Effector memory CD8-positive, alpha-beta T cell (primary cell): ENCODE results near the gene ARFGAP1.

Experiments used
- ATAC-seq: fragments of 150-1000 bp; cut with Tn5 transposase; replicated peaks from 2 replicates; pipeline ENCODE4 v1.10.0; 2021; ENCODE audit warnings: mild to moderate bottlenecking, moderate library complexity
- DNase-seq, 3 experiments: peaks; one replicate each; pipeline ENCODE4 v3.0.0; 2021
- H3K27ac Mint-ChIP-seq, 2 donors: one replicate each; pipeline ENCODE4 v1.8.0; 2022; ENCODE audit warnings: mild to moderate bottlenecking in 2 of 2, mixed read lengths in 2 of 2, moderate library complexity in 2 of 2
- H3K27me3 Mint-ChIP-seq, 2 donors: one replicate each; pipeline ENCODE4 v1.8.0; 2022; ENCODE audit warnings: mixed read lengths in 2 of 2
- H3K36me3 Mint-ChIP-seq: one replicate; pipeline ENCODE4 v1.8.0; 2022; ENCODE audit warnings: mild to moderate bottlenecking, moderate library complexity, mixed read lengths; ENCODE audit not compliant: insufficient read depth
- H3K4me1 Mint-ChIP-seq, 2 donors: one replicate each; pipeline ENCODE4 v1.8.0; 2022; ENCODE audit warnings: low read depth in 2 of 2, mixed read lengths in 2 of 2
- H3K4me3 Mint-ChIP-seq, 2 donors: one replicate each; pipeline ENCODE4 v1.8.0; 2022; ENCODE audit warnings: mild to moderate bottlenecking in 2 of 2, mixed read lengths in 2 of 2, moderate library complexity in 2 of 2
- H3K9me3 Mint-ChIP-seq, 2 donors: one replicate each; pipeline ENCODE4 v1.8.0; 2022; ENCODE audit warnings: mixed read lengths in 2 of 2

Gene ARFGAP1

DNA sequence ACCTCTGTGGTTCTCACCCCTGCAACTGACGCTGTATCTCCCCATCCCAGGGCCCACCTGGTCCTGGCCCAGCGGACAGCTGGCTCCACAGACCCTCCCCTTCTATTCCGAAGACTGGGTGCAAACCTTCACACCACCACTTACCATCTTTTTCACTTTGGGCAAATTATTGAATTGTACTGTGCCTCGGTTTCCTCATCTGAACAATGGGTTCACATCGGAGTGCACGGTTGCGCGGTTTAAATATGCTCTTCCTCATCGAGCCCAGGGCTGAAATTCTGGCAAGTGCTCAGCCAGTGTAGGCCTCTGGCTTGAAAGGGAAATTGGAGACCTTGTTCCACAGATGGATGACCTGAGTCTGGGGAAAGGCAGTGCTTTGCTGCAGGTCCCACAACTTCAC is 2.9 kb upstream of the ARFGAP1 start:
- peaks cover 14 to 24% of the 10 kb centered on the region in 2 donors for H3K27me3 Mint-ChIP-seq
- no peak overlapping the region for H3K4me3 Mint-ChIP-seq
- H3K36me3 Mint-ChIP-seq, result peaks cover 4% of the 10 kb centered on the region
- peaks cover 13 to 20% of the 10 kb centered on the region in 2 donors for H3K4me1 Mint-ChIP-seq
- H3K27ac Mint-ChIP-seq, result no peak overlapping the region
- ATAC-seq, result no peak
- DNase-seq, result no peak
- H3K9me3 Mint-ChIP-seq, result no peaks in the 10 kb centered on the region

DNA sequence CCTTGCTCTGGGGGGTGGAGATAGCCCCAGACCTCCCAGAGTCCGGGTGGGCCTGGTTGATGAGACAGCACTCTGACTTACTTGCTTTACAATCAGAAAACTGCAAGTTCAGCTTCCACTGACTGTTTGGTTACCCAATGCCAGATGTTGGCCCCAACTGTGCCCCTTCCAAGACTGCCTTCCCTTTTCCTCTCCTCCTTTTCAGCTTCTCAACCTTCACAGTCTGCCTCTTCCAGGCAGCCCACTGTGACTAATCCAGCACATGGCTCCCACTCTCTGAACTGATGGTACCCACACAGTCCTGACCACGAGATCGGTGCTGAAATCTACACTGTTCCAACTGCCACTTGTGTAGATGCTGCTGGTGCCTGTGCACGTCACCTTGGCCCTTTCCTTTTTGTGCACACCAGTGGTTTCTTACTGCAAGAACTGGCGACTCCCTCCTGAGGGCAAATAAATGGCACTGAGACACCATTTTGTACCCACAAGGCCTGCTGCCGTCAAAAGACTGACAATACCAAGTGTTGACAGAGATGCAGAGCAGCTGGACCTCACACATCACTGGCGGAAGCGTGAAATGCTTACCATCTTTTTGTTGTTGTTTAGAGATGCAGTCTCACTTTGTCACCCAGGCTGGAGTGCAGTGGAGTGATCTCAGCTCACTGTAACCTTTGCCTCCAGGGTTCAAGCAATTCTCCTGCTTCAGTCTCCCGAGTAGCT is 1.8 kb upstream of the ARFGAP1 start:
- DNase-seq, result no peak
- H3K36me3 Mint-ChIP-seq, result peaks cover 4% of the 10 kb centered on the region
- peak overlapping the region; percentile 74 to 94 for H3K27ac Mint-ChIP-seq
- no peak for ATAC-seq
- peak overlapping the region in 1 of 2 donors; percentile 91 for H3K4me3 Mint-ChIP-seq
- peaks cover 13 to 17% of the 10 kb centered on the region in 2 donors for H3K27me3 Mint-ChIP-seq
- peaks cover 18 to 27% of the 10 kb centered on the region in 2 donors for H3K4me1 Mint-ChIP-seq
- H3K9me3 Mint-ChIP-seq, result no peaks in the 10 kb centered on the region

DNA sequence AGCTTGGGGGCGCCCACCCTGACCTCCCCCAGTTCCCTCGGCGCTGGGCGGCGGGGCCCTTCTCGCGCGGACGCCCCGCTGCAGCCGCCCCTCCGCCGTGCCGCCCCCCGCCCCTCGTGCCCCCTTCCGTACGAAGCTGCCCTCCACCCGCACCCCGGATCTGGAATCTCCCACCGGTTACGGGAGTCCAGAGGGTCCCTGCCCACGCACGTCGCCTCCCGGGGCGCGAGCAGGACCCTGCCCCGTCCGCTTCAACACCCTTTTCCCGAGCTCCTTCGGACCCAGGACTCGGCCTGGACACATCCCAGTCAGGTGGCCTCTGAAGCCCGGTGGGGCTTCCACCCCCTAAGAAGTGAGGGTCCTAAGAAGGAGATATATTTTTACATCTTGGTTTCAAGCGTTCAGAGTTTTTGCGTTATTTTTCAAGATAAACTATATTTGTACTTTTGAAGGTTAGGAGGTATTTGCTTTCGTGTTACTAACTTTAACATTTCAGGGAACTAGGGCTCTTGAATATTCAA is 506 bp downstream of the ARFGAP1 start:
- peak overlapping the region; percentile 91 to 94 for H3K27ac Mint-ChIP-seq
- no peak for DNase-seq
- H3K36me3 Mint-ChIP-seq, result peaks cover 11% of the 10 kb centered on the region
- peak overlapping the region; percentile 91 to 95 for H3K4me3 Mint-ChIP-seq
- no peak for ATAC-seq
- peaks cover 18 to 27% of the 10 kb centered on the region in 2 donors for H3K4me1 Mint-ChIP-seq
- H3K27me3 Mint-ChIP-seq, result peaks cover 1 to 3% of the 10 kb centered on the region in 2 donors
- H3K9me3 Mint-ChIP-seq, result no peaks in the 10 kb centered on the region

DNA sequence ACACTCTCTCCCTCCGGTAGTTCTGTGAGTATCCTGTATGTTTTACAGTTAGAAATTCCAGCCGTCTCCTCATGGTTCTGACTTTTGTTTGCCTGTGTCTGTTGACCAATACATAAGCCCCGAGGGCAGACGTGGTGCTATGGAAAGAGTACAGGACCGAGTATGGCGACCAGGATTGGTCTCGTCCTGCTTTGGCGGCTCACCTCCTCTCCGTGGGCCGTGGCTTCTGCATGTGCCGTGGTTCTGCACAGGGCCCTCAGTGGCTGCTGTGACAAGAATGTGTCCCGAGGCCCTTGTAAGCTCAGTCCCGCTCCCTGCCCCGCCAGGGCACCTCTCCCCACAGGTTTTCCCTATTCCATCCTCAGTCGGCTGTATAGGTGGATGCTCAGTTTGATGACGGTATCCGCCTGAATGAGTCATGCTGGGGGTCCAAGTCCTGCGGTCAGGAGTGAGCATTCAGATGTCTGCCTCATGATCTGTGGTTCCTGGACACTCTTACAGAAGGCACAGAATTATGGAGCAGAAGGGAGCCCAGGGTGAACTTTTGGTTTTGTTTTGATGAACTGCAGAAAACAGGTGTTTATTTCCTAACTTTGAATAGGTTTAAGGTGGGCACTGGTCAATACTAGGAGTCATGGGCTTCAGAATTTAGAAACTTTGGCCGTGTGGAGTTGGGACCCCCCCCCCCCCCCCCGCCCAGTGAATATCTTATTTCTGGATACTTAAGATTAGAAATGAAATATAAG is 1.2 kb downstream of the ARFGAP1 start:
- Mint-ChIP-seq H3K4me3 (peak overlapping the region; percentile 91 to 95), H3K4me1 (peaks cover 18 to 27% of the 10 kb centered on the region in 2 donors), H3K9me3 (no peaks in the 10 kb centered on the region), H3K27ac (peak overlapping the region; percentile 91 to 94), H3K27me3 (no peaks in the 10 kb centered on the region), H3K36me3 (peaks cover 12% of the 10 kb centered on the region)
- DNase-seq, result no peak
- no peak for ATAC-seq

DNA sequence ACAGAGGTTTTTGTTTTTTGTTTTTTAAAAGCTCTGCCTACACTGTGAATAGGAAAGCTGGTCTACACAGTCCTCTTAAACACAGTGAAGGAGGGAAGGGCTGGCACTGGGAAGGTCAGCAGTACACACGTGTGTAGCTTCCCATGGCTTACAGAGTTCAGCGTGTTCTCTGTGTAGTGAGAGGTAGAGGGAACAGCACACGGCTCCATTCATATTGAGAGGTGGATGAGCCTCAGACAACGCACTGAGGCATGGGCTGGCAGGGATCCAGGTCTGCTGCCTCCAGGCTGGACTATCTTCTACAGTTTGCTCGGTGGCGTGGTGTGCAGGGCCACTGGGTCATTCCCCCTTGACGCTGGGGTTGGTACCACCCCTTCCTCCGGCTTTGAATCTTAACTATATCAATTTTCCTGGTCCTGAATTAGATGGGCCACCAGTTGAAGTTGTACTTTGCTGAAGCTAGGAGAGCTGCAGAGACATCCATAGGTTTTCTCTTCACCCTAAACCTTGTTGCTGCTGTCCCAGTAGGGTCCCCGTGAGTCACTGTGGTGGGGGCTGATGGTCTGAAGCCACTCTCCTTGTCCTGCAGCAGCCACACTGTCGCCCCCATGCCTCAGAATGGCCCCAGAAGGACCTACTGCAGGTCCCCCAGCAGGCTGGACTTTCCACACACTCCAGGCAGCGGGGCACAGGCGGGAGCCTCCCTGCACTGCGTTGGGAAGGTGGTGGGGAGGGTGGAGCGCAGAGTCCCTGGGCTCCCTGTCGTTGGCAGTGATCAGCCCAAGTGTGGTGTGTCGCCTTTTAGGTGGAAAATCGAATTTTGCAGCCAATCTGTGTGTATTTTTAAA is 2.0 kb downstream of the ARFGAP1 start:
- peak overlapping the region; percentile 50 to 51 for H3K4me3 Mint-ChIP-seq
- ATAC-seq (no peak), DNase-seq (no peak)
- peaks cover 18 to 27% of the 10 kb centered on the region in 2 donors for H3K4me1 Mint-ChIP-seq
- no peaks in the 10 kb centered on the region for H3K27me3 Mint-ChIP-seq
- H3K36me3 Mint-ChIP-seq, result peaks cover 19% of the 10 kb centered on the region
- no peaks in the 10 kb centered on the region for H3K9me3 Mint-ChIP-seq
- peak overlapping the region; percentile 91 to 94 for H3K27ac Mint-ChIP-seq

DNA sequence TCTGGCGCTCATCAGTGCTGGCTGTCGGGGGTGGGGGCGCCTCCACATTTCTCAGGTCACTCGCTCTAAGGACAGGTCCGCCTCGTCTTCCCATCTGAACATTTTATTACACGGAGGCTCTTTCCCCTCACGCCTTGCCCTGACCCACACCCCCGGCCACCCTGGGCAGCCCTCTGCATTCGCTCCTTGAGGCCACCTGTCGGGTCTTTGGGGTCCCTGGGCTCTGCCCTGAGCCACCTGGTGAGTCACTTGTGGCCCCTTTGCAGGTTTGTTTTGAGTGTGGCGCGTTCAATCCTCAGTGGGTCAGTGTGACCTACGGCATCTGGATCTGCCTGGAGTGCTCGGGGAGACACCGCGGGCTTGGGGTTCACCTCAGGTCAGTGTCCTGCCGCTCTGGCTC is 3.2 kb downstream of the ARFGAP1 start:
- Mint-ChIP-seq H3K27me3 (no peaks in the 10 kb centered on the region), H3K9me3 (no peaks in the 10 kb centered on the region), H3K27ac (peak overlapping the region in 1 of 2 donors; percentile 46), H3K4me1 (peaks cover 18 to 27% of the 10 kb centered on the region in 2 donors), H3K36me3 (peaks cover 30% of the 10 kb centered on the region), H3K4me3 (no peak overlapping the region)
- DNase-seq (no peak), ATAC-seq (no peak)

DNA sequence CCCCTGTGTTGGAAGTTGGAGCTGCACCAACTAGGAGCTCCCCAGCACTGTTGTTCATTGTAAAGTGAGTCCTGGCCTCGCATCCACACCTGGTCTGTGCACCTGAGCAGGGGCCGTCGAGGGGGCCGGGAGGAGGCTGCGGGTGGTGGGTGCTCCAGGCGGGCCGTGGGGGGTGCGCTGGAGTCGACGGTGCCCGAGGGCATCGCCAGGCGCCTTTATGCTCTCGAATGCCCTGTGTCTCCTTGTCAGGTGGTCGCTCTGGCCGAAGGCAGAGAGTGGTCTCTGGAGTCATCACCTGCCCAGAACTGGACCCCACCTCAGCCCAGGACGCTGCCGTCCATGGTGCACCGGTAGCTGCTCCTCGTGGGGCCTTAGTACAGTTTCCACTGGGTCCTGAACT is 4.3 kb downstream of the ARFGAP1 start:
- H3K27me3 Mint-ChIP-seq, result no peaks in the 10 kb centered on the region
- no peak for ATAC-seq
- peaks cover 33% of the 10 kb centered on the region for H3K36me3 Mint-ChIP-seq
- no peak for DNase-seq
- H3K4me1 Mint-ChIP-seq, result peaks cover 15 to 18% of the 10 kb centered on the region in 2 donors
- no peak overlapping the region for H3K4me3 Mint-ChIP-seq
- H3K9me3 Mint-ChIP-seq, result no peaks in the 10 kb centered on the region
- H3K27ac Mint-ChIP-seq, result no peak overlapping the region

DNA sequence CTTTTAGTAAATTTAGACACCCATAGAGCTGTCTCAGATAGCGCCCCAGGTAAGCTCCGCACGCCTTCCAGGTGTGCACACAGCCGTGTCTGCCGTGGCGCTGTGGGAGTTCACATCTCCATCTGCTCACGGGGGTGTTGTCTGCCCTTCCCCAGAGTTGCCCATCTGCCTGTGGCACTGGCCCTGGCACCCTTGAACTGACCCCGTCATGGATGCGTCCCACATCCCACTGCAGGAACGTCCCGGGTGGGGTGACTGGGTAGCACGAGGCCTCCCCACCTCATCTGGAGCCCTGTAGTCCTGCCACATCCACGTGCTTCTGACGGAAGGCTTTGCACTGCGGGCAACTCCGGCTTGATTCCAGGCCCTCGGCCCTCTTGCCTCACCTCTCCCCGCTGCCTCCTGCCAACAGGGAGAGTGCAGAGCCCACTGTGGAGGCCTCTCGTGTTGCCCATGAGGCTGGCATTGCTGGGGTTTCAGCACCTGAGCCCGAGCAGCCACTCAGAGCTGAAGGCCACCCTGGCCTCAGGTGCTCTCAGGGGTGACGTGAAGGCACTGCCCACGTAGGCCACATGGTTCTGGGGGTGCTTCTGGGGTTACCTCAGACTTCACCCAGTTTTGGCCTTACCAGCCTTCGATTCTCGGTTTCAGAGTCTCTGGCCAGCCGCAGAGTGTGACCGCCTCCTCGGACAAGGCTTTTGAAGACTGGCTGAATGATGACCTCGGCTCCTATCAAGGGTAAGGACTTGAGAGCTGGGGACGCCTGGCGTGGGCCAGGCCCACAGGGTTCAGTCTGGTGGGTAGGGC is 5.1 kb downstream of the ARFGAP1 start:
- no peak for DNase-seq
- Mint-ChIP-seq H3K36me3 (peaks cover 33% of the 10 kb centered on the region), H3K4me1 (peaks cover 15 to 18% of the 10 kb centered on the region in 2 donors), H3K27ac (no peak overlapping the region), H3K4me3 (no peak overlapping the region), H3K9me3 (no peaks in the 10 kb centered on the region), H3K27me3 (no peaks in the 10 kb centered on the region)
- no peak for ATAC-seq

DNA sequence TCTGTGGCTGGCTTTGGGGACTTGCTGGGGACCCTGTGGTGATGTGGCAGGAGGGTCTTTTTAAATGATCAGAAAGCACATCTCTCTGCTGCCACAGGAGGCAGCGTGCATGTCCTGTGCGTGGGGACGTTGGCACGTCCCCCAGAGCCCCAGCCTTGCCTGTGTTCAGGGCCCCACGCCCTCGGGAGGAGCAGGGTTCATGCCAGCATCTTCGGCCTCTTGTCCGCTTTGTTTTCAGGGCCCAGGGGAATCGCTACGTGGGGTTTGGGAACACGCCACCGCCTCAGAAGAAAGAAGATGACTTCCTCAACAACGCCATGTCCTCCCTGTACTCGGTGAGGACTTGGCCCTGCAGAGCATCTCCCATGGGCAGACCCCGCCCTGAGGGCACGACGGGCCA is 6.0 kb downstream of the ARFGAP1 start:
- peaks cover 29% of the 10 kb centered on the region for H3K36me3 Mint-ChIP-seq
- H3K27me3 Mint-ChIP-seq, result no peaks in the 10 kb centered on the region
- peaks cover 13 to 16% of the 10 kb centered on the region in 2 donors for H3K4me1 Mint-ChIP-seq
- H3K27ac Mint-ChIP-seq, result no peak overlapping the region
- ATAC-seq (no peak), DNase-seq (no peak)
- H3K4me3 Mint-ChIP-seq, result no peak overlapping the region
- no peaks in the 10 kb centered on the region for H3K9me3 Mint-ChIP-seq

DNA sequence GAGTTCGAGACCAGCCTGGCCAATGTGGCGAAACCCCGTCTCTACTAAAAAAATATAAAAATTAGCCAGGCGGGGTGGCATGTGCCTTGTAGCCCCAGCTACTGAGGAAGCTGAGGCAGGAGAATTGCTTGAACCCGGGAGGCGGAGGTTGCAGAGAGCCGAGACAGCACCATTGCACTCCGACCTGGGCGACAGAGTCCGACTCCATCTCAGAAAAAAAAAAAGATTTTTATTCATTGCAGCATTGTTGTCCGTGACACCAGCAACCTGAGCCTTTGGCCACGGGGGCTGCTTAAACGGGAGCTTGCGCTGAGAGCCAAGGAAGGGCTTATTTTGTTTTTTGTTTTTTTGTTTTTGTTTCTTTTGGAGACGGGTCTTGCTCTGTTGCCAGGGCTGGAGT is 7.3 kb downstream of the ARFGAP1 start:
- Mint-ChIP-seq H3K4me1 (peaks cover 5% of the 10 kb centered on the region in 2 donors), H3K36me3 (peaks cover 34% of the 10 kb centered on the region), H3K4me3 (no peak overlapping the region), H3K27me3 (no peaks in the 10 kb centered on the region), H3K27ac (no peak overlapping the region), H3K9me3 (no peaks in the 10 kb centered on the region)
- ATAC-seq (no peak), DNase-seq (no peak)

DNA sequence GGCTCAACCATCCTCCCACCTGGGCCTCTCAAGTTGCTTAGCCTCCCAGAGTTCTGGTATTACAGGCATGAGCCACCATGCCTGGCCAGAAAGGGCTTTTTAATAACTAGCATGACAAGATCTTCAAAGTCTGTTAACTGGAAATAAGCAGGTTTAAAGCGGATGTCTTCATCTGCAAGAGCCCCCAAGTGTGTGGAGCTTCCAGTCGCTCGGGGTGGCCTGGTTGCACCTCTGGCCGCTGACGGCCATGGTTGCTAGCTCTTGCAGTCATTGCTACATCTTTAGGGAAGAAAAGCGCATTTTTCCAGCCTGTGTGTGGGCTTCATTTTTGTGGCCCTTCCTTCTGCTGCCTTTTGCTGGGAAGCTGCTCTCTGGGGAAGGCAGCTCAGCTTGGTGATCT is 7.8 kb downstream of the ARFGAP1 start:
- Mint-ChIP-seq H3K27me3 (no peaks in the 10 kb centered on the region), H3K36me3 (peaks cover 34% of the 10 kb centered on the region), H3K27ac (peak overlapping the region; percentile 26 to 56), H3K4me3 (no peak overlapping the region), H3K9me3 (no peaks in the 10 kb centered on the region), H3K4me1 (peaks cover under 1 to 2% of the 10 kb centered on the region in 2 donors)
- no peak for DNase-seq
- ATAC-seq, result no peak

DNA sequence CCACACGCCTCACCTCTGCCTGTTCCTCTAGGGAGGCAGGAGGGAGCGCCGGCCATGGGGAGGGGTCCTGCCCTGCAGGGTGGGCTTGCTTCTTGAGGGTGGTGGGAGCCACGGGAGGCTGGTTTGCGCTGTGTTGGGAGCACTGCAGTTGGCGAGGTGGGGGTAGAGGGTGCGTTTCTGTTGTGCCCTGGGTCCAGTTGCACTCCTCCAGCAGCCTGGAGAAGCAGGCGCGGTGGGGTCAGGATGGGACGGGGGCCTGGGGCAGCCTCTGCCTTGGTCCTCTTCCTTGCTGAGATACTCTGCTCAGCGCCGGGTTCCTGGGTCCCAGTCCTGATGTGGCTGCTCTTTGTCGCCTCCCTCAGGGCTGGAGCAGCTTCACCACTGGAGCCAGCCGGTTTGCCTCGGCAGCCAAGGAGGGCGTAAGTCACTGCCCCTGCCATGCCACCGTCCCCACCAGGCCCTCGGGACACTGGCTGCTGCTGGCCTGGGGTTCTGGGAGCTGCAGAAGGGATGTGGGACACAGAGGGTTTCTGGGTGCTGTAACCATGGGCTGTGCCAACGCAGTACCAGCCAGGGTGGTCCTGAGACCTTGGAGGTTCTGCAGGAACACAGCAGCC is 8.4 kb downstream of the ARFGAP1 start:
- peak overlapping the region; percentile 26 to 56 for H3K27ac Mint-ChIP-seq
- no peaks in the 10 kb centered on the region for H3K27me3 Mint-ChIP-seq
- peaks cover 0 to 2% of the 10 kb centered on the region in 2 donors for H3K4me1 Mint-ChIP-seq
- ATAC-seq (no peak), DNase-seq (no peak)
- no peak overlapping the region for H3K4me3 Mint-ChIP-seq
- H3K36me3 Mint-ChIP-seq, result peaks cover 33% of the 10 kb centered on the region
- H3K9me3 Mint-ChIP-seq, result no peaks in the 10 kb centered on the region
